Small intestine (tissue), 7 donors: ENCODE data around the gene NUP62. TPM values are rescaled to one million over a fixed set of nuclear protein-coding genes. Genes with fewer than 3 reads are reported as not detected.
A peak's percentile ranks its signal among the peaks of the same experiment; 100 is the strongest.
"Not testable (repeated sequence)": the region's sequence is repeated elsewhere in the genome, so short reads cannot be mapped to it uniquely, and the experiment has no call there.

Experiments used
- DNase-seq, 2 donors: peaks; one replicate each; pipeline versions ENCODE4 v3.0.0 to v3.0.0-alpha.2; 2013
- FAIRE-seq: peaks from 2 replicates; lab custom pipeline; 2012; peaks lifted over from hg19 to GRCh38; lab: Jason Lieb, UNC
- H3K27ac ChIP-seq, 3 donors: one replicate each; pipeline ENCODE4 v1.5.1; 2013; ENCODE audit warnings: low read length in 2 of 3, mild to moderate bottlenecking in 2 of 3, control low read depth in 1 of 3, inconsistent platforms in 1 of 3, low read depth in 1 of 3, moderate library complexity in 1 of 3
- H3K27me3 ChIP-seq, 3 donors: one replicate each; pipeline ENCODE4 v1.6.1; 2013; ENCODE audit warnings: low read length in 3 of 3, inconsistent platforms in 1 of 3; ENCODE audit not compliant: control insufficient read depth in 3 of 3, insufficient read depth in 3 of 3
- H3K36me3 ChIP-seq, 3 donors: one replicate each; pipeline ENCODE4 v1.6.1; 2013; ENCODE audit warnings: low read length in 3 of 3, inconsistent platforms in 1 of 3, low read depth in 1 of 3, mild to moderate bottlenecking in 1 of 3, moderate library complexity in 1 of 3; ENCODE audit not compliant: control insufficient read depth in 3 of 3, insufficient read depth in 2 of 3
- H3K4me1 ChIP-seq, 3 donors: one replicate each; pipeline ENCODE4 v1.6.1; 2013; ENCODE audit warnings: low read length in 2 of 3, inconsistent platforms in 1 of 3, low read depth in 1 of 3, mild to moderate bottlenecking in 1 of 3, moderate library complexity in 1 of 3; ENCODE audit not compliant: control insufficient read depth in 3 of 3, insufficient read depth in 2 of 3
- H3K4me3 ChIP-seq, 3 donors: one replicate each; pipeline ENCODE4 v1.5.1; 2013; ENCODE audit warnings: low read length in 3 of 3, control low read depth in 1 of 3, inconsistent platforms in 1 of 3, low read depth in 1 of 3, mild to moderate bottlenecking in 1 of 3, moderate library complexity in 1 of 3
- H3K9me3 ChIP-seq, 2 donors: one replicate each; pipeline ENCODE4 v1.6.1; 2013; ENCODE audit warnings: low read depth in 1 of 2, low read length in 1 of 2; ENCODE audit not compliant: control insufficient read depth in 2 of 2, insufficient read depth in 1 of 2
- WGBS, 3 donors: extraction: QIAGEN DNeasy Blood & Tissue Kit; methylation state at CpG; one replicate each; pipeline ENCODE4 v1.1.7; 2013; 5-methylcytosine and 5-hydroxymethylcytosine counted together
- polyA plus RNA-seq, 4 donors: library from polyadenylated mRNA; stranded (reverse) in 3 of 4; unstranded in 1 of 4; fragments of 200-250 nt in 3 of 4; fragments of 120-200 nt in 1 of 4; gene quantifications; one replicate each; pipeline versions ENCODE4 v1.2.1 to v1.2.3, GENCODE V29; 2013
- donor health status: healthy with polysubstance abuse.
- donor health status: control.
- donor health status: control.
- donor health status: Bipolar disorder and iron deficiency.
- donor health status: healthy.

NUP62 gene
- polyA plus RNA-seq, 4 donors = 20.5 to 44.0 (median 27.9) TPM

- WGBS, 3 donors = 75 to 88% (median 81%) methylated on average over 6 of the region's 6 CpGs
- Histone ChIP-seq H3K27me3 (no peaks in the 10 kb centered on the region), H3K9me3 (no peaks in the 10 kb centered on the region), H3K4me1 (peaks cover 0 to 21% (median 0%) of the 10 kb centered on the region in 3 donors), H3K36me3 (peaks cover 2 to 38% (median 3%) of the 10 kb centered on the region in 3 donors), H3K27ac (no peak overlapping the region), H3K4me3 (no peak overlapping the region)
- no peak for DNase-seq
- FAIRE-seq = no peak
Measured at GRCh38 chr19:49972841-49973240, 43.5 kb upstream of the NUP62 start.

DNA sequence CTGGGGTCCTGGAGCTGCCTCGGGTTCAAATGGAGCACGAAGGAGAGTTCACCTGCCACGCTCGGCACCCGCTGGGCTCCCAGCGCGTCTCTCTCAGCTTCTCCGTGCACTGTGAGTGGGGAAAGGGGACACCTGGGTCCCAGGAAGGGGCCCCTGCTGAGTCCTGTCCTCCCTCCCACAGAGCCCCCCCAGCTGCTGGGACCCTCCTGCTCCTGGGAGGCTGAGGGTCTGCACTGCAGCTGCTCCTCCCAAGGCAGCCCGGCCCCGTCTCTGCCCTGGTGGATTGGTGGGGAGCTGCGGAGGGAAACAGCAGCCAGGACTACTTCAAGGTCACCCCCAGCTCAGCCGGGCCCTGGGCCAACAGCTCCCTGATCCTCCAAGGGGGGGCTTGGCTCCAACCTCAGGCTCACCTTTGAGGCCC, 42.7 kb upstream of the NUP62 start:
- no peaks in the 10 kb centered on the region for H3K9me3 ChIP-seq
- DNase-seq = no peak
- peaks cover 0 to 13% (median 0%) of the 10 kb centered on the region in 3 donors for H3K4me1 ChIP-seq
- WGBS, 3 donors = 49 to 67% (median 57%) methylated on average over 12 of the region's 12 CpGs
- H3K27me3 ChIP-seq = no peaks in the 10 kb centered on the region
- H3K27ac ChIP-seq = no peak overlapping the region
- H3K36me3 ChIP-seq = peaks cover 0 to 30% (median 2%) of the 10 kb centered on the region in 3 donors
- no peak for FAIRE-seq
- H3K4me3 ChIP-seq = no peak overlapping the region

DNA sequence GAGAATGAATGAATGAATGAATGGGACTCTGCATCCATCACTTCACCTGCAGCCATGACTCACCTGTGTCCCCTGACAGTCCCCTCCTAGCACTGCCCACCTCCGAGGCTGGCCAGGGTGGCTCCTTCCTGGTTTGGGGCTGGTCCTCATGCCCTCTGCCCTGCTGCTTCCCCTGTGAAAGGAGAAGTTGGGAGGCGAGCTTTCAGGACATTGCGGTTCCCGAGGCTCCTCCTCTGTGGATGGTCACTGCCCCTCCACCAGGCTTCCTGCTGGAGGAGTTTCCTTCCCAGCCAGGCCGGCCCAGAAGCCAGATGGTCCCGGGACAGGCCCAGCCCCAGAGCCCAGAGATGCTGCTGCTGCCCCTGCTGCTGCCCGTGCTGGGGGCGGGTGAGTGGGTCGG, 40.1 kb upstream of the NUP62 start:
- FAIRE-seq = not testable (repeated sequence)
- H3K36me3 ChIP-seq = peaks cover 0 to 12% (median 0%) of the 10 kb centered on the region in 3 donors

GRCh38 chr19:49968279-49968922, 39.1 kb upstream of the NUP62 start:
- H3K4me1 ChIP-seq = peaks cover 0 to 5% (median 0%) of the 10 kb centered on the region in 3 donors
- no peaks in the 10 kb centered on the region for H3K9me3 ChIP-seq
- 66 to 80% (median 68%) methylated on average over 5 of the region's 5 CpGs for WGBS, 3 donors
- H3K36me3 ChIP-seq = peaks cover 0 to 8% (median 0%) of the 10 kb centered on the region in 3 donors
- FAIRE-seq = no peak
- H3K4me3 ChIP-seq = no peak overlapping the region
- H3K27me3 ChIP-seq = no peaks in the 10 kb centered on the region
- H3K27ac ChIP-seq = no peak overlapping the region
- DNase-seq = no peak

More for the DNA sequence above, 40.1 kb upstream of the NUP62 start:
- 16 to 27% (median 22%) methylated on average over 4 of the region's 9 CpGs for WGBS, 3 donors
- not testable (repeated sequence) for H3K9me3 ChIP-seq, H3K4me1 ChIP-seq, H3K27me3 ChIP-seq, H3K4me3 ChIP-seq, H3K27ac ChIP-seq, DNase-seq

DNA sequence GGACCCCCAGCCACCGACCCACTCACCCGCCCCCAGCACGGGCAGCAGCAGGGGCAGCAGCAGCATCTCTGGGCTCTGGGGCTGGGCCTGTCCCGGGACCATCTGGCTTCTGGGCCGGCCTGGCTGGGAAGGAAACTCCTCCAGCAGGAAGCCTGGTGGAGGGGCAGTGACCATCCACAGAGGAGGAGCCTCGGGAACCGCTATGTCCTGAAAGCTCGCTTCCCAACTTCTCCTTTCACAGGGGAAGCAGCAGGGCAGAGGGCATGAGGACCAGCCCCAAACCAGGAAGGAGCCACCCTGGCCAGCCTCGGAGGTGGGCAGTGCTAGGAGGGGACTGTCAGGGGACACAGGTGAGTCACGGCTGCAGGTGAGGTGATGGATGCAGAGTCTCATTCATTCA, 31.7 kb upstream of the NUP62 start, which contains the start of gene SIGLEC11:
Gene SIGLEC11, minus strand, starts transcription at position 193 of the 400 bp plus-strand sequence. Its CDS starts 91 bp downstream, at position 102.
- FAIRE-seq, DNase-seq, H3K9me3 ChIP-seq, H3K4me3 ChIP-seq, H3K36me3 ChIP-seq, H3K27ac ChIP-seq, H3K27me3 ChIP-seq: not testable (repeated sequence)
- peaks cover 0 to 18% (median 0%) of the 10 kb centered on the region in 3 donors for H3K4me1 ChIP-seq
- 65 to 78% (median 71%) methylated on average over 4 to 5 of the region's 10 CpGs for WGBS, 3 donors

- WGBS, 3 donors = 36% methylated on average over 3 of the region's 12 CpGs; no CpG with 5 or more reads in 2 of the 3 donors
- not testable (repeated sequence) for H3K36me3 ChIP-seq, FAIRE-seq
Measured at GRCh38 chr19:49959892-49960291, 30.6 kb upstream of the NUP62 start.

DNA sequence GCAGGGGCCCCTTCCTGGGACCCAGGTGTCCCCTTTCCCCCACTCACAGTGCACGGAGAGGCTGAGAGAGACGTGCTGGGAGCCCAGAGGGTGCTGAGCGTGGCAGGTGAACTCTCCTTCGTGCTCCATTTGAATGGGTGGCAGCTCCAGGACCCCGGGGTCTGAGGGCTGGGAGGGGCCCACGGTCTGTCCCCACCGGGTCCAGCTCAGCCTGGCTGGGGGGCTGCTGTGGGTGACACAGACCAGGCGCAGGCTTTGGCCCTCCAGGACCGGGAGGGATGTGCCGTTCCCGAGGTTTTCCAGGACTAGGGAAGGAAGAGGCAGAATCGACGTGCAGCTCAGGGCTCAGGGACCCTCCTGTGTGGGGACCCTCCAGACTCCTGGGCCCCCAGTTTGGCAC, 29.3 kb upstream of the NUP62 start:
- H3K36me3 ChIP-seq, DNase-seq, H3K9me3 ChIP-seq, H3K27me3 ChIP-seq, FAIRE-seq: not testable (repeated sequence)
- Histone ChIP-seq H3K4me3 (peak overlapping the region in 1 of 3 donors; percentile 38), H3K27ac (peak overlapping the region in 1 of 3 donors; percentile 74), H3K4me1 (peaks cover 0 to 36% (median 0%) of the 10 kb centered on the region in 3 donors)
- WGBS, 3 donors = 61 to 67% (median 66%) methylated on average over 7 to 13 of the region's 13 CpGs

More at GRCh38 chr19:49959892-49960291, 30.6 kb upstream of the NUP62 start:
- DNase-seq, H3K4me3 ChIP-seq, H3K27ac ChIP-seq, H3K27me3 ChIP-seq, H3K9me3 ChIP-seq: not testable (repeated sequence)
- H3K4me1 ChIP-seq = peaks cover 0 to 25% (median 0%) of the 10 kb centered on the region in 3 donors

DNA sequence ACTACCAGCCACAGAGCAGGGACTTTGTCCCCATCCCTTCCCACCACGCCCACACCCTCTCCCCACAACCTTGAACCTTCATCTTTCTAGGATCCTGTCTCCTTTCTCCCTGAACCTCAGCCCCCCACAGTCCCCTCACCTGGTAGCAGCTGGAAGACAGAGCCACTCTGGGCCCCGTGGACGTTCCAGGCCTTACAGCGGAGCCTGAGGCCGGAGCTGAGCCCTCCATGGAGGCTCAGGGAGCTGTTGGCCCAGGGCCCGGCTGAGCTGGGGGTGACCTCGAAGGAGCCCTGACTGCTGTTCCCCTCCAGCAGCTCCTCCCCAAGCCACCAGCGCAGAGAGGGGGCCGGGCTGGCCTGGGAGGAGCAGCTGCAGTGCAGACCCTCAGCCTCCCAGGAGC, 28.8 kb upstream of the NUP62 start:
- H3K36me3 ChIP-seq, H3K27me3 ChIP-seq, DNase-seq, FAIRE-seq, H3K9me3 ChIP-seq: not testable (repeated sequence)
- 41 to 49% (median 49%) methylated on average over 9 of the region's 9 CpGs for WGBS, 3 donors
- Histone ChIP-seq H3K27ac (peak overlapping the region in 1 of 3 donors; percentile 74), H3K4me3 (peak overlapping the region in 1 of 3 donors; percentile 38), H3K4me1 (peaks cover 0 to 40% (median 0%) of the 10 kb centered on the region in 3 donors)
